ENCODE measurements around the gene LMTK3. TPM values are rescaled to one million over a fixed set of nuclear protein-coding genes. Genes with fewer than 3 reads are reported as not detected.
A peak's percentile ranks its signal among the peaks of the same experiment; 100 is the strongest.

LMTK3 gene
- total and polyA plus RNA-seq, 8 donors: 2.3 to 7.7 (median 3.1) TPM

DNA sequence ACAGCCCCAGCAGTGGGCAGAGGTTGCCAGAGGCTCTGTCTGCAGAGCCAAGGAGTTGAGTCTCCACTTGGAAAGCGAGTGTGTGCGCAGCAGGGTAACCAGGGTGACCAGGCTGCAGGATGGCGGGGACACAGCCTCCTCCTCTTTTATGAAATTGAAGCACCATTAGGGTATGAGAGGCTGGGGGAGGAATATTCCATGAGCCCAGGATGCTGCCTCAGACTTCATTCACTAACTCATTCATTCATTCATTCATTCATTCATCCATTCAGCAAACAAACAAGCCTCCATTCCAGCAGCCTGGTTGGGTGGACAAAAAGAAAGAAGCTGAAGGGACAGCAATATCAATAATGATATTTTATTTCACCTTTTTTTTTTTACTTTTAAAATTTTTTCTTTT lies 6.6 kb upstream of the LMTK3 start:
- DNase-seq (no peak), ATAC-seq (no peak), FAIRE-seq (no peak)
- Histone ChIP-seq H3K27me3 (no peaks in the 10 kb centered on the region), H3K4me1 (no peaks in the 10 kb centered on the region), H3K36me3 (no peaks in the 10 kb centered on the region), H3K4me3 (no peak overlapping the region), H3K9me3 (no peaks in the 10 kb centered on the region), H3K27ac (no peak overlapping the region)
- 81 to 97% methylated on average over 3 of the region's 3 CpGs for WGBS, 2 donors
- intact Hi-C loops (cut with DNase I): no loop called here
- no peak for TF ChIP-seq CTCF (IDR thresholded peaks at IDR 0.05)

GRCh38 chr19:48516536-48516935 lies 4.9 kb upstream of the LMTK3 start:
- no peak for TF ChIP-seq CTCF (IDR thresholded peaks at IDR 0.05)
- Histone ChIP-seq H3K9me3 (no peaks in the 10 kb centered on the region), H3K27me3 (no peaks in the 10 kb centered on the region), H3K36me3 (no peaks in the 10 kb centered on the region), H3K4me1 (no peaks in the 10 kb centered on the region), H3K27ac (no peak overlapping the region), H3K4me3 (no peak overlapping the region)
- 43 to 53% methylated on average over 8 of the region's 8 CpGs for WGBS, 2 donors
- DNase-seq (peak in 1 of 6 donors; percentile 29), ATAC-seq (no peak), FAIRE-seq (no peak)
- intact Hi-C loops (cut with DNase I): no loop called here

DNA sequence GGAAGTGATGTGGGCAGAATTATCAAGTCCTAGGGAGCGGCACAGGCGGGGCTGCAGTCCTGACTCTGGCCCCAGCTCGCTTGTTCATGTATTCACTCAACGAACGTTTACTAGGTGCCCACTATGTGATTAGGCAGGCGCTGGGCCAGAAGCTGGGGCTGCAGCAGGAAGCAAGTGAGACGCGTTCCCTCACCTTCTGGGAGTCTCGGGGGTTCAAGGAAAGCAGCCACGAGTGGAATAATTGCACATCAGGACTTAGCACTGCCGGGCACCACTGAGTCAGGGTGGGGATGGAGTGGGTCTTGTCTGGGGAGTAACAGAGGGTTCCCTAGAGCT lies 2.5 kb upstream of the LMTK3 start:
- WGBS, 2 donors: 34% methylated on average over 11 of the region's 11 CpGs
- Histone ChIP-seq H3K4me1 (no peaks in the 10 kb centered on the region), H3K4me3 (peak overlapping the region in 1 of 4 donors; percentile 76), H3K27ac (no peak overlapping the region), H3K36me3 (no peaks in the 10 kb centered on the region), H3K27me3 (no peaks in the 10 kb centered on the region), H3K9me3 (no peaks in the 10 kb centered on the region)
- TF ChIP-seq CTCF (IDR thresholded peaks at IDR 0.05): no peak
- intact Hi-C loops (cut with DNase I): no loop called here
- no peak for ATAC-seq
- FAIRE-seq: no peak
- peak in 1 of 6 donors; percentile 39 for DNase-seq

GRCh38 chr19:48513289-48514122 lies 1.9 kb upstream of the LMTK3 start:
- no peaks in the 10 kb centered on the region for H3K36me3 ChIP-seq
- ATAC-seq (peak; percentile 86 to 94 (median 90)), DNase-seq (peak; percentile 71 to 86 (median 74)), FAIRE-seq (no peak)
- TF ChIP-seq CTCF (IDR thresholded peaks at IDR 0.05): no peak
- H3K27ac ChIP-seq: no peak overlapping the region
- no peaks in the 10 kb centered on the region for H3K9me3 ChIP-seq
- intact Hi-C loops (cut with DNase I): no loop called here
- H3K4me1 ChIP-seq: no peaks in the 10 kb centered on the region
- H3K4me3 ChIP-seq: peak overlapping the region; percentile 35 to 76 (median 56)
- no peaks in the 10 kb centered on the region for H3K27me3 ChIP-seq
- 3% methylated on average over 54 of the region's 54 CpGs for WGBS, 2 donors

Data from pancreas (tissue), 10 donors.